Ovary (tissue), 3 donors: ENCODE results near the gene UNC5A.

Experiments
- EP300 ChIP-seq: sonication (generic); formaldehyde crosslinking; IDR thresholded peaks from one replicate; pipeline ENCODE4 v1.6.1; 2017; ENCODE audit warnings: antibody characterized with exemption
- POLR2A ChIP-seq: fragments of 450-650 bp; IDR thresholded peaks from one replicate; pipeline ENCODE4 v1.6.1; 2017; ENCODE audit warnings: antibody characterized with exemption, mild to moderate bottlenecking, moderate library complexity
- TF ChIP-seq, protein P1 (sequence below), 3 donors: fragments of 450-650 bp in 2 of 3; fragments of 200-600 bp in 1 of 3; IDR thresholded peaks; one replicate each; pipeline versions ENCODE4 v1.5.1 to v1.8.0; 2016 to 2022; ENCODE audit warnings: antibody characterized with exemption in 3 of 3, mild to moderate bottlenecking in 1 of 3
- donor health status: DM: no; HTN: no; CAD: no.

DNA sequence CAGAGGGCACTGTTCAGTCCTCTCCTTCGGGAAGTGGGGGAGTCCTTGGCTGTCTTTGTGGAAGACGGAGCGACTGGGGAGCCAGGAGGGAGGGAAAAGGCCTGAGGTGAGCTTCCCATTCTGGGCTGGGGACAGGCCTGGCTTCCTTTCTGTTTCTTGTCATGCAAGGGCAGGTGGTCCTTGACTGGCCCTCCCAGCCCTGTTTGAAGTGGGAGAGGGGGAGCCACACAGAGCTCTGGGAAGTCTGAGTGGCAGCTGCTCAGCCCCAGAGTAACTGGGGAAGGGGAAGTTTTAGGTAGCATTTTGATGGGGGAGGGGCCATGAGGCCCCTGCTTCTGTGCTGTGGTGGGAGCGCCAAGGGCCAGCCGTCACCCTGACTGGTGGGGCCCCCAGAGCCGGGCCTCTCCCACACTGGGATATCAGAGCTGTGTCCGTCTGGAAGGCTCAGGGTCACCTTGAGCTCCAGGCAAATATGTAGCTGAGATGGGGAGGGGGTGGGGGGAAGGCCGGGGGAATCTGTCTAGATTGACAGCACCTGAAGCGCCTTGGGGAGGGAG, 6.5 kb downstream of the UNC5A start:
- TF ChIP-seq, protein P1, sequence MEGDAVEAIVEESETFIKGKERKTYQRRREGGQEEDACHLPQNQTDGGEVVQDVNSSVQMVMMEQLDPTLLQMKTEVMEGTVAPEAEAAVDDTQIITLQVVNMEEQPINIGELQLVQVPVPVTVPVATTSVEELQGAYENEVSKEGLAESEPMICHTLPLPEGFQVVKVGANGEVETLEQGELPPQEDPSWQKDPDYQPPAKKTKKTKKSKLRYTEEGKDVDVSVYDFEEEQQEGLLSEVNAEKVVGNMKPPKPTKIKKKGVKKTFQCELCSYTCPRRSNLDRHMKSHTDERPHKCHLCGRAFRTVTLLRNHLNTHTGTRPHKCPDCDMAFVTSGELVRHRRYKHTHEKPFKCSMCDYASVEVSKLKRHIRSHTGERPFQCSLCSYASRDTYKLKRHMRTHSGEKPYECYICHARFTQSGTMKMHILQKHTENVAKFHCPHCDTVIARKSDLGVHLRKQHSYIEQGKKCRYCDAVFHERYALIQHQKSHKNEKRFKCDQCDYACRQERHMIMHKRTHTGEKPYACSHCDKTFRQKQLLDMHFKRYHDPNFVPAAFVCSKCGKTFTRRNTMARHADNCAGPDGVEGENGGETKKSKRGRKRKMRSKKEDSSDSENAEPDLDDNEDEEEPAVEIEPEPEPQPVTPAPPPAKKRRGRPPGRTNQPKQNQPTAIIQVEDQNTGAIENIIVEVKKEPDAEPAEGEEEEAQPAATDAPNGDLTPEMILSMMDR (IDR thresholded peaks at IDR 0.05) = no peak
- TF ChIP-seq POLR2A (no peak), EP300 (no peak)
